HEK293 (cell line): ENCODE measurements around the gene DNAJC7.
A peak's percentile ranks its signal among the peaks of the same experiment; 100 is the strongest.

Experiments used
- CTCF ChIA-PET: fragments of 350-600 bp; formaldehyde crosslinking; extraction: SDS; loops from one replicate; lab custom pipeline; 2021; ENCODE audit warnings: antibody characterized with exemption; lab: Yijun Ruan, JAX
- POLR2A ChIA-PET: fragments of 300-600 bp; formaldehyde crosslinking; extraction: SDS; loops from one replicate; lab custom pipeline; 2020; ENCODE audit warnings: antibody characterized with exemption, inconsistent platforms; lab: Yijun Ruan, JAX
- H3K27ac ChIP-seq: fragments of 200-500 bp; sonication (Bioruptor generic); 2 replicates; pipeline ENCODE4 v1.5.1; 2014; ENCODE audit warnings: low read depth, low read length, control low read depth, inconsistent platforms; ENCODE audit errors: extremely low read depth
- H3K36me3 ChIP-seq, 2 experiments: fragments of 200-500 bp in 1 of 2; sonication (Bioruptor generic) in 1 of 2; 1 replicate in 1 of 2; 2 replicates in 1 of 2; pipeline ENCODE4 v1.5.1; 2014 to 2017; ENCODE audit warnings: inconsistent platforms in 2 of 2, low read length in 2 of 2; ENCODE audit not compliant: control insufficient read depth in 2 of 2, insufficient read depth in 1 of 2
- H3K4me1 ChIP-seq: fragments of 200-500 bp; sonication (Bioruptor generic); 2 replicates; pipeline ENCODE4 v1.5.1; 2014; ENCODE audit warnings: mild to moderate bottlenecking, low read length, inconsistent platforms; ENCODE audit not compliant: control insufficient read depth, insufficient read depth
- H3K4me3 ChIP-seq: 2 replicates; pipeline ENCODE4 v1.5.1; 2011; ENCODE audit warnings: low read depth, mild to moderate bottlenecking, control low read depth, low read length, moderate library complexity
- H3K9me3 ChIP-seq: fragments of 200-500 bp; sonication (Bioruptor generic); 2 replicates; pipeline ENCODE4 v1.5.1; 2014; ENCODE audit warnings: low read depth, low read length, inconsistent platforms; ENCODE audit not compliant: control insufficient read depth, insufficient read depth
- MYNN ChIP-seq: fragments of 450-650 bp; formaldehyde crosslinking; IDR thresholded peaks from 2 replicates; pipeline ENCODE4 v1.5.1; 2016; ENCODE audit warnings: missing biosample characterization, missing genetic modification characterization, borderline replicate concordance
- PRDM10 ChIP-seq: fragments of 450-650 bp; formaldehyde crosslinking; IDR thresholded peaks from 2 replicates; pipeline ENCODE4 v1.5.1; 2016; ENCODE audit warnings: missing biosample characterization, missing genetic modification characterization
- ZBTB21 ChIP-seq: fragments of 450-650 bp; formaldehyde crosslinking; IDR thresholded peaks from 2 replicates; pipeline ENCODE4 v1.5.1; 2017; ENCODE audit warnings: missing biosample characterization, missing genetic modification characterization
- ZBTB6 ChIP-seq: fragments of 450-650 bp; formaldehyde crosslinking; IDR thresholded peaks from 2 replicates; pipeline ENCODE4 v1.5.1; 2017; ENCODE audit warnings: missing biosample characterization, missing genetic modification characterization
- ZNF175 ChIP-seq: fragments of 450-650 bp; formaldehyde crosslinking; IDR thresholded peaks from 2 replicates; pipeline ENCODE4 v1.5.1; 2016; ENCODE audit warnings: missing biosample characterization, missing genetic modification characterization
- ZNF18 ChIP-seq: fragments of 450-650 bp; formaldehyde crosslinking; IDR thresholded peaks from 2 replicates; pipeline ENCODE4 v1.5.1; 2016; ENCODE audit warnings: missing biosample characterization, missing genetic modification characterization
- ZNF23 ChIP-seq: fragments of 450-650 bp; formaldehyde crosslinking; IDR thresholded peaks from 2 replicates; pipeline ENCODE4 v1.5.1; 2016; ENCODE audit warnings: missing biosample characterization, missing genetic modification characterization, borderline replicate concordance
- ZNF24 ChIP-seq: fragments of 450-650 bp; formaldehyde crosslinking; IDR thresholded peaks from 2 replicates; pipeline ENCODE4 v1.5.1; 2016; ENCODE audit warnings: missing biosample characterization, missing genetic modification characterization
- ZNF571 ChIP-seq: fragments of 450-650 bp; formaldehyde crosslinking; IDR thresholded peaks from 2 replicates; pipeline ENCODE4 v1.5.0; 2017; ENCODE audit warnings: missing biosample characterization, missing genetic modification characterization
- ZNF585B ChIP-seq: fragments of 450-650 bp; formaldehyde crosslinking; IDR thresholded peaks from 2 replicates; pipeline ENCODE4 v1.5.1; 2016; ENCODE audit warnings: missing biosample characterization, missing genetic modification characterization
- ZNF600 ChIP-seq: fragments of 450-650 bp; formaldehyde crosslinking; IDR thresholded peaks from 2 replicates; pipeline ENCODE4 v1.5.1; 2016; ENCODE audit warnings: missing biosample characterization, missing genetic modification characterization
- ZNF658 ChIP-seq: fragments of 450-650 bp; formaldehyde crosslinking; IDR thresholded peaks from 2 replicates; pipeline ENCODE4; 2016; ENCODE audit warnings: missing biosample characterization, missing genetic modification characterization
- ZNF664 ChIP-seq: fragments of 450-650 bp; formaldehyde crosslinking; IDR thresholded peaks from 2 replicates; pipeline ENCODE4 v1.5.1; 2016; ENCODE audit warnings: missing biosample characterization, missing genetic modification characterization
- TF ChIP-seq, protein P1 (sequence below): fragments of 450-650 bp; formaldehyde crosslinking; IDR thresholded peaks from 2 replicates; pipeline ENCODE4 v1.5.1; 2016; ENCODE audit warnings: missing biosample characterization, missing genetic modification characterization, low read depth
- TF ChIP-seq, protein P2 (sequence below): fragments of 450-650 bp; formaldehyde crosslinking; IDR thresholded peaks from 2 replicates; pipeline ENCODE4 v1.5.1; 2016; ENCODE audit warnings: missing biosample characterization, missing genetic modification characterization

DNAJC7 gene

DNA sequence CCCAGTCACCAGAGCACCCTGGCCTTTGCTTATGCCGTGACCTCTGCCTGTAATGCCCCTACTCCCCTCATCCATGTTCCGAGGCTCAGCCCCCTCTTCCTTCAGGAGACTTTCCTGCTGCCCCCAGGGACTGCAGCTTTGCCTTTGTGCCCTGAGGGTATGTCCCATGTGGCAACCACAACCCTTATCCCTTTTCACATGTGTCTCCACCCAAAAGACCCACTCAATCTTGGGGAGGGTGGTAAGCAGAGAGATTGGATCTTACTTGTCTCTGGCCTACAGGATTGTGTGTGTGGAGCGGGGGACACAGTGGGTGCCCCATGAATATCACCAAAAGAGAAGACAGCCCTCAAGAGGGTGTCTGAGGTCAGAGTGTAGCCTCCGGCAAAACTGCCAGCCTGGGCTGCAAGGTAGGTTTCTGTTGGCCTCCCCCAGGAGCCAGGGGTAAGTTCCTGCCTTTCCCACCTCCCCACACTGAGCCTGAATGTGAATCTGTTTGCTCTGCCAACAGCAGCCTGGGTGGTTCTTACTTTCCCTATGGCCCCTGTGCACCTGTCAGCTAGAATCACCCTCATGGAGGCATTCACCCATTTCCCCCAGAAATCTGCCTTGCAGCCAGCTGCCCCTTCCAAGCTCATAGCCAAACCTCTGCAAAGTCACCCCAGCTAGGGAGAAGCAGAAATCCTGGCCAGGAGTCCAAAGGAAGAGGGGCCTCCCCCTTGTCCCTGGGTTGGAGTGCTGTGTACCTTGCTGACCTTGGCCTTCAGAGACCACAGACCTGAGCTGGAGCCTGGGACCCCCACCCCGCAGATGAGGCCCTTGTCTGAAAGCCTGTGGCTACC lies 44.6 kb upstream of the DNAJC7 start:
- no peaks in the 10 kb centered on the region for H3K4me1 ChIP-seq
- TF ChIP-seq ZNF585B (tag by site-specific recombination): no peak
- TF ChIP-seq ZNF658 (tag by site-specific recombination): no peak
- peak; percentile 81 for TF ChIP-seq PRDM10 (tag by site-specific recombination)
- TF ChIP-seq, all 188 proteins: peak for 1
- CTCF ChIA-PET: interaction anchor here (1.3 to 2.1 kb wide), 3 partner anchors 12 to 42 kb away, joined by 3 to 6 read pairs (median 4); partner anchors contain the start of gene NKIRAS2
- Histone ChIP-seq H3K27ac (no peak overlapping the region), H3K4me3 (no peak overlapping the region), H3K9me3 (no peaks in the 10 kb centered on the region), H3K36me3 (no peaks in the 10 kb centered on the region)
- POLR2A ChIA-PET: interaction anchor here (0.6 to 1.1 kb wide), 2 partner anchors 35 to 96 kb away, joined by 3 to 4 read pairs; no protein-coding TSS in a partner anchor

DNA sequence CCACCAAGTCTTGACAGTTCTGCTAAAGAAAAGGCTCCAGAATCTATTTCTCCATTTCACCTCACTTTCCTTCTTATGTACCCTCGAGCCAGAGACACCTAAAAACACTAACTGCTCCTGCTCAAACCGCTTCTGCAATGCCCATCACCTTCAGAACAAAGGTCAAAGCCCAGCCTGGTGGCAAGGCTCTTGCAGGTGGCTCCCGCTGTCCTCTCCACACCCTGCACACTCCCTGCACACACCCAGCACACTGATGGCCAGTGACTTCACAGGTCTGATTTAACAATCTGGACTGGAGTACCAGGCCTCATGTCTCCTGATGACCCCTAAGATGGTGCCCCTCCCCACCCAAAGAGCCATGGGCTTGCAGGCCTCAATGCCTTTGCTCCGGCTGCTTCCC lies 43.0 kb upstream of the DNAJC7 start:
- Histone ChIP-seq H3K27ac (no peak overlapping the region), H3K36me3 (no peaks in the 10 kb centered on the region), H3K4me3 (no peak overlapping the region), H3K4me1 (no peaks in the 10 kb centered on the region), H3K9me3 (no peaks in the 10 kb centered on the region)
- CTCF ChIA-PET: interaction anchor here (1.3 to 6.5 kb wide), 2 partner anchors 7 to 41 kb away, joined by 3 to 49 read pairs; no protein-coding TSS in a partner anchor
- POLR2A ChIA-PET: interaction anchor here (0.7 kb wide), 1 partner anchor 129 kb away, joined by 3 read pairs; no protein-coding TSS in a partner anchor
- TF ChIP-seq MYNN (no peak), ZNF664 (tag by site-specific recombination) (no peak), ZNF571 (tag by site-specific recombination) (no peak), ZBTB6 (tag by site-specific recombination) (no peak), ZNF23 (tag by site-specific recombination) (no peak), ZNF24 (tag by site-specific recombination) (no peak), ZNF600 (tag by site-specific recombination) (no peak), ZNF18 (no peak), ZBTB21 (no peak), ZNF175 (no peak)
- TF ChIP-seq, protein P1, sequence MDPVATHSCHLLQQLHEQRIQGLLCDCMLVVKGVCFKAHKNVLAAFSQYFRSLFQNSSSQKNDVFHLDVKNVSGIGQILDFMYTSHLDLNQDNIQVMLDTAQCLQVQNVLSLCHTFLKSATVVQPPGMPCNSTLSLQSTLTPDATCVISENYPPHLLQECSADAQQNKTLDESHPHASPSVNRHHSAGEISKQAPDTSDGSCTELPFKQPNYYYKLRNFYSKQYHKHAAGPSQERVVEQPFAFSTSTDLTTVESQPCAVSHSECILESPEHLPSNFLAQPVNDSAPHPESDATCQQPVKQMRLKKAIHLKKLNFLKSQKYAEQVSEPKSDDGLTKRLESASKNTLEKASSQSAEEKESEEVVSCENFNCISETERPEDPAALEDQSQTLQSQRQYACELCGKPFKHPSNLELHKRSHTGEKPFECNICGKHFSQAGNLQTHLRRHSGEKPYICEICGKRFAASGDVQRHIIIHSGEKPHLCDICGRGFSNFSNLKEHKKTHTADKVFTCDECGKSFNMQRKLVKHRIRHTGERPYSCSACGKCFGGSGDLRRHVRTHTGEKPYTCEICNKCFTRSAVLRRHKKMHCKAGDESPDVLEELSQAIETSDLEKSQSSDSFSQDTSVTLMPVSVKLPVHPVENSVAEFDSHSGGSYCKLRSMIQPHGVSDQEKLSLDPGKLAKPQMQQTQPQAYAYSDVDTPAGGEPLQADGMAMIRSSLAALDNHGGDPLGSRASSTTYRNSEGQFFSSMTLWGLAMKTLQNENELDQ (tag by site-specific recombination): no peak
- TF ChIP-seq, protein P2, sequence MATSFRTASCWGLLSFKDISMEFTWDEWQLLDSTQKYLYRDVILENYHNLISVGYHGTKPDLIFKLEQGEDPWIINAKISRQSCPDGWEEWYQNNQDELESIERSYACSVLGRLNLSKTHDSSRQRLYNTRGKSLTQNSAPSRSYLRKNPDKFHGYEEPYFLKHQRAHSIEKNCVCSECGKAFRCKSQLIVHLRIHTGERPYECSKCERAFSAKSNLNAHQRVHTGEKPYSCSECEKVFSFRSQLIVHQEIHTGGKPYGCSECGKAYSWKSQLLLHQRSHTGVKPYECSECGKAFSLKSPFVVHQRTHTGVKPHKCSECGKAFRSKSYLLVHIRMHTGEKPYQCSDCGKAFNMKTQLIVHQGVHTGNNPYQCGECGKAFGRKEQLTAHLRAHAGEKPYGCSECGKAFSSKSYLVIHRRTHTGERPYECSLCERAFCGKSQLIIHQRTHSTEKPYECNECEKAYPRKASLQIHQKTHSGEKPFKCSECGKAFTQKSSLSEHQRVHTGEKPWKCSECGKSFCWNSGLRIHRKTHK (tag by site-specific recombination): no peak
